ENCODE results near the gene ZNF654.

DNA sequence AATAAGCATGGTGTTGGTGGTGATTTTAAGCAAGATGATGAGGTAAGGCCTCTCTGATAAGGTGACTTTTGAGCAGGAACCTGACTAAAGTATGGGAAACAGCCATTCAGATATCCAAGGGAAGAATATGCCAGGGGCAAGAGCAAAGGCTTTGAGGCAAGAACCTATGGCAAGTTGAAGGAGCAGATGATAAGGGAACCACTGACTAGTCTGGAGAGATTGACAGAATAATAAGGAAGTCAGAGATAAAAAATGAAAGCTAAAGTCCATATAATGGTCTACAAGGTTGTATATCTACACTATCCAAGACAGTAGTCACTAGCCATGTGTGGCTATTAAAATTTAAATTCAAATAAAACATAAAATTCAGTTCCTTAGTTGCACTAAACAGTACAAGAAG lies 88.2 kb downstream of the ZNF654 start:
- TF ChIP-seq ZNF510 (CRISPR knock-in tag; IDR thresholded peaks at IDR 0.05; ENCODE audit: low read depth) (no peak), ZIK1 (CRISPR knock-in tag; IDR thresholded peaks at IDR 0.05; ENCODE audit: borderline replicate concordance, low read depth) (no peak)
- TF ChIP-seq, protein P1, sequence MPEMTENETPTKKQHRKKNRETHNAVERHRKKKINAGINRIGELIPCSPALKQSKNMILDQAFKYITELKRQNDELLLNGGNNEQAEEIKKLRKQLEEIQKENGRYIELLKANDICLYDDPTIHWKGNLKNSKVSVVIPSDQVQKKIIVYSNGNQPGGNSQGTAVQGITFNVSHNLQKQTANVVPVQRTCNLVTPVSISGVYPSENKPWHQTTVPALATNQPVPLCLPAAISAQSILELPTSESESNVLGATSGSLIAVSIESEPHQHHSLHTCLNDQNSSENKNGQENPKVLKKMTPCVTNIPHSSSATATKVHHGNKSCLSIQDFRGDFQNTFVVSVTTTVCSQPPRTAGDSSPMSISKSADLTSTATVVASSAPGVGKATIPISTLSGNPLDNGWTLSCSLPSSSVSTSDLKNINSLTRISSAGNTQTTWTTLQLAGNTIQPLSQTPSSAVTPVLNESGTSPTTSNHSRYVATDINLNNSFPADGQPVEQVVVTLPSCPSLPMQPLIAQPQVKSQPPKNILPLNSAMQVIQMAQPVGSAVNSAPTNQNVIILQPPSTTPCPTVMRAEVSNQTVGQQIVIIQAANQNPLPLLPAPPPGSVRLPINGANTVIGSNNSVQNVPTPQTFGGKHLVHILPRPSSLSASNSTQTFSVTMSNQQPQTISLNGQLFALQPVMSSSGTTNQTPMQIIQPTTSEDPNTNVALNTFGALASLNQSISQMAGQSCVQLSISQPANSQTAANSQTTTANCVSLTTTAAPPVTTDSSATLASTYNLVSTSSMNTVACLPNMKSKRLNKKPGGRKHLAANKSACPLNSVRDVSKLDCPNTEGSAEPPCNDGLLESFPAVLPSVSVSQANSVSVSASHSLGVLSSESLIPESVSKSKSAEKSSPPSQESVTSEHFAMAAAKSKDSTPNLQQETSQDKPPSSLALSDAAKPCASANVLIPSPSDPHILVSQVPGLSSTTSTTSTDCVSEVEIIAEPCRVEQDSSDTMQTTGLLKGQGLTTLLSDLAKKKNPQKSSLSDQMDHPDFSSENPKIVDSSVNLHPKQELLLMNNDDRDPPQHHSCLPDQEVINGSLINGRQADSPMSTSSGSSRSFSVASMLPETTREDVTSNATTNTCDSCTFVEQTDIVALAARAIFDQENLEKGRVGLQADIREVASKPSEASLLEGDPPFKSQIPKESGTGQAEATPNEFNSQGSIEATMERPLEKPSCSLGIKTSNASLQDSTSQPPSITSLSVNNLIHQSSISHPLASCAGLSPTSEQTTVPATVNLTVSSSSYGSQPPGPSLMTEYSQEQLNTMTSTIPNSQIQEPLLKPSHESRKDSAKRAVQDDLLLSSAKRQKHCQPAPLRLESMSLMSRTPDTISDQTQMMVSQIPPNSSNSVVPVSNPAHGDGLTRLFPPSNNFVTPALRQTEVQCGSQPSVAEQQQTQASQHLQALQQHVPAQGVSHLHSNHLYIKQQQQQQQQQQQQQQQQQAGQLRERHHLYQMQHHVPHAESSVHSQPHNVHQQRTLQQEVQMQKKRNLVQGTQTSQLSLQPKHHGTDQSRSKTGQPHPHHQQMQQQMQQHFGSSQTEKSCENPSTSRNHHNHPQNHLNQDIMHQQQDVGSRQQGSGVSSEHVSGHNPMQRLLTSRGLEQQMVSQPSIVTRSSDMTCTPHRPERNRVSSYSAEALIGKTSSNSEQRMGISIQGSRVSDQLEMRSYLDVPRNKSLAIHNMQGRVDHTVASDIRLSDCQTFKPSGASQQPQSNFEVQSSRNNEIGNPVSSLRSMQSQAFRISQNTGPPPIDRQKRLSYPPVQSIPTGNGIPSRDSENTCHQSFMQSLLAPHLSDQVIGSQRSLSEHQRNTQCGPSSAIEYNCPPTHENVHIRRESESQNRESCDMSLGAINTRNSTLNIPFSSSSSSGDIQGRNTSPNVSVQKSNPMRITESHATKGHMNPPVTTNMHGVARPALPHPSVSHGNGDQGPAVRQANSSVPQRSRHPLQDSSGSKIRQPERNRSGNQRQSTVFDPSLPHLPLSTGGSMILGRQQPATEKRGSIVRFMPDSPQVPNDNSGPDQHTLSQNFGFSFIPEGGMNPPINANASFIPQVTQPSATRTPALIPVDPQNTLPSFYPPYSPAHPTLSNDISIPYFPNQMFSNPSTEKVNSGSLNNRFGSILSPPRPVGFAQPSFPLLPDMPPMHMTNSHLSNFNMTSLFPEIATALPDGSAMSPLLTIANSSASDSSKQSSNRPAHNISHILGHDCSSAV (CRISPR knock-in tag; IDR thresholded peaks at IDR 0.05; ENCODE audit: borderline replicate concordance) = no peak

Data from HepG2 (cell line).